Non-pigmented ciliary epithelial cell (primary cell): Measurements from ENCODE around the gene PAQR4.

Experiments
- DNase-seq: peaks from one replicate; pipeline ENCODE4 v3.0.0-alpha.2; 2010; ENCODE audit warnings: low read depth

Gene PAQR4

DNA sequence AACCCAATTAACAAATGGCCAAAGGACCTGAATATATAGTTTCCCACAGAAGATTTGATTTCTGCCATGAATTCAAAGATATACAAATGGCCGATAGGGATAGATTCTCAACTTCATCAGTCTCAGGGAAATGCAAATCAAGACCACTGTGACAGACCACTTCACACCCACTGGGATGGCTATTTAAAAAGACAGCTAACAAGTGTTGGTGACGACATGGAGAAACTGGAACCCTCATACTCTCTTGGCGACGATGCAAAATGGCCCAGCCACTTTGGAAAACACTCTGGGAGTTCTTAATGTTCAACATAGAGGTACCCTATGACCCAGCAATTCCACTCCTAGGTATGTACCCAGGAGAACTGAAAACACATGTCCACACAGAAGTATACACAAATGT lies 22.5 kb upstream of the PAQR4 start:
- DNase-seq = no peak

DNA sequence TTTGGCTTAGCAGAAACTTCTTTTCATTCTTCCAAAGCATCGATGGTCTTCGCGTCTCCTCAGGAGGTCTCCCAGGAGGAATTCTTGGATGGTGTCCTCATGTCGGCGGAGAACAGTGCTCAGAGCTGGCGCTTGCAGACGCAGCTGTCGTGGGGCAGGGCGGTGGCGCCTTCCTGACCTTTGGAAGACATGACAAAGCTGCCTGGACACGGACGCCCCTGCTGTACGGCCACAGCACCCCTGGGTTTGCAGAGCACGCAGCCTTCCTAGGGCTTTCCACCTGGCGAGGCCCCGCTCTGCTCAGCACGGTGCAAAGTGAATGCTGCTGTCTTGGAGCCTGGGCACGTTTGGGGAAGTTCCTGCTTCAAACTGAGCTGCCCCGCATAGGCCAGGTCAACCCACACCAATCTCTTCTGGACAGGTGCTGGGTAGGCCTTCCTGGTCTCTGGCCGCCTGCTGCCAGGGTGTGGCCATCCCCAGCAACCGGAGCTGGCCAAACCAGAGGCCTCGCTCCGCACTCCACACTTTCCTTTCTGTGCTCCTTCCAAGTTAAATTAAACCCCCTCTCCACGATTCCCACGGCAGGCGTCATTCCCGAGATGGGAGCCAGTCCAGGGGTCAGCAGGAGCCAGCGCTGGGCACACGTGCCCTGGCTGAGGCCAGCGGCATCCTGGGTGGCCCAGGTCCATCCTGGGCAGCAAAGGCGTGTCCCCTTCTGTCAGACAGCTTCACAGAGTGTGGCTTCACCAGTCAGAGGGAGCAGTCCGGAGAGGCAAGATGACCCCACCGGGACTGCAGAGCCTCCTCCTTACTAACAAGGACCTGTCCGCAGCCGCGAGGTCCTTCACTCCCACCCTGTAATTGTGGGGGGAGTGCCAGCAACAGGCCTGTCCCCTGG lies 20.1 kb upstream of the PAQR4 start:
- DNase-seq = no peak

- no peak for DNase-seq
These were observed 19.3 kb upstream of the PAQR4 start for GRCh38 chr16:2949705-2950352.

DNA sequence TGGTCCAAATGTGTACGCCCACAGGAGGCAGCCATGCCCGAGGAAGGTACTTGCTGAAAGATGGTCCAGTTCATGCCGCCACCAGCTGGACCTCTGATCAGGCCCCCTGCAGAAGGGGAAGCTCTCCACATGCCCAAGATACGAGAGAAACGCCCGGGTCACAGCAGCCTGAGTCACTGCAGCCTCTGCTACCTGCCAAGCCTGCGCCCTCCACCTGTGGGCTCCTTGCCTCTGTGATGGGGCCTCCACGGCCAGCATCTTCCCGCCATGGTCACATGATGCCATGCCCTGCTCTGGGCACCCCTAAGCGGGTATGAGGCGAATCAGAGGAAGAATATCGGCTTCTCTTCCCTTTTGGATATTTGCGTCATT lies 18.8 kb upstream of the PAQR4 start:
- no peak for DNase-seq

- DNase-seq = no peak
These were observed 18.4 kb upstream of the PAQR4 start for GRCh38 chr16:2950773-2951172.

GRCh38 chr16:2952679-2953078 lies 16.5 kb upstream of the PAQR4 start:
- no peak for DNase-seq

DNA sequence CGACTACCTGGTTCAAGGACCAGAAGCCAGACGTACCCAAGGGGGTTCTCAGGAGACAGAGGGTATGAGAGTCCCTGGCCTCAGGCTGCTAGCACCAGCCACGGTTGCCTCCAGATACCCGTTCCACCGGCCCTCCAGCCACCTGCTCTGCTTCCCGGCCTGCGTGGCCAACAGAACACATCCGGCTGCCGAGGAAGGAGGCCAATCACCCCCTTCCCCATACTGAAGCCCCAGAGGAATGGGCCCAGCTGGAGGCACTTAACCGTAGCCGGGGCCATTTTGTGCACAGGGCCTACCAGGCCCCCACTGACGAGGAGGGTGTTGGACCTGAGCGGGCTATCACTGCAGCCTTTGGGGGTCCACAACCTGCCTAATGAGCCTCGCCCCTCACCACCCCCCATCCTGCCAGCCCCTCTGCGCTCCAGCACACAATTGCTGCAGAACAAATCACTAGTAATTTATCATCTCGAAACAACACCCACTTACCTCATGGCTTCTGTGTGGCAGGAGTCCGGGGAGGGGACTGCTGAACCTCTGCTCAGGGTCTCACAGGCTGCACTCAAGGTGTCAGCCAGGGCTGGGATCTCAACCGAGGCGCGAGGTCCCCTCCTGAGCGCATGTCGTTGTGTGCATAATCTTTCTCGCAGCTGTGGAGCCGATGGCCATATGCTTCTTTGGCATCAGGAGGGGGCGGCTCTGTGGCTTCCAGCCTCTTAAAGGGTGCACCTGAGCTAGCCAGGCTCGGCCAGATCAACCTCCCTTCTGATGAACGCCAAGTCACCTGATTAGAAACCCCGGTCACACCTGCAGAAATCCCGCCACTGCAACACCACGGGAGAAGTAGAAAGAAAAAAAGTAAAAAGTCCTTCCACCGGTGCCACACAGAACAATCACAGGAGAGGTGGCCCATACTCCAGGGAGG lies 15.2 kb upstream of the PAQR4 start:
- no peak for DNase-seq

GRCh38 chr16:2954656-2955381 lies 14.3 kb upstream of the PAQR4 start:
- no peak for DNase-seq

DNA sequence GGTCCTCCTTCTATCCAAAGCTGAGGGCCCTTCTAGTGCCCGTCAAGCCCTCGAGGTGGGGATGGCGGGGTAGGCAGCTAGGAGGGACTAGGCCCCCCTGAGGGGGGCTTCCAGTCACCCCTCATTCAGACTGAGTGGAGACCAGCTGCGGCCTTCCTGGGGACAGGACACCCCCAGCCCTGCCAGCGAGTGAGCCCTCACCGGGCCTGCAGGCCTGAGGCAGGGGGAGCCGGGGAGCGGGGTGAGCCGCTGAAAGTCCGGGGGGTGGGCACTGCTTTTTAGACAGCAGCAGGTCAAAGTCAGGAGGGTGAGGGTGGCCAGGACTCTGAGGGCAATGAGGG lies 13.7 kb upstream of the PAQR4 start:
- DNase-seq = no peak

DNA sequence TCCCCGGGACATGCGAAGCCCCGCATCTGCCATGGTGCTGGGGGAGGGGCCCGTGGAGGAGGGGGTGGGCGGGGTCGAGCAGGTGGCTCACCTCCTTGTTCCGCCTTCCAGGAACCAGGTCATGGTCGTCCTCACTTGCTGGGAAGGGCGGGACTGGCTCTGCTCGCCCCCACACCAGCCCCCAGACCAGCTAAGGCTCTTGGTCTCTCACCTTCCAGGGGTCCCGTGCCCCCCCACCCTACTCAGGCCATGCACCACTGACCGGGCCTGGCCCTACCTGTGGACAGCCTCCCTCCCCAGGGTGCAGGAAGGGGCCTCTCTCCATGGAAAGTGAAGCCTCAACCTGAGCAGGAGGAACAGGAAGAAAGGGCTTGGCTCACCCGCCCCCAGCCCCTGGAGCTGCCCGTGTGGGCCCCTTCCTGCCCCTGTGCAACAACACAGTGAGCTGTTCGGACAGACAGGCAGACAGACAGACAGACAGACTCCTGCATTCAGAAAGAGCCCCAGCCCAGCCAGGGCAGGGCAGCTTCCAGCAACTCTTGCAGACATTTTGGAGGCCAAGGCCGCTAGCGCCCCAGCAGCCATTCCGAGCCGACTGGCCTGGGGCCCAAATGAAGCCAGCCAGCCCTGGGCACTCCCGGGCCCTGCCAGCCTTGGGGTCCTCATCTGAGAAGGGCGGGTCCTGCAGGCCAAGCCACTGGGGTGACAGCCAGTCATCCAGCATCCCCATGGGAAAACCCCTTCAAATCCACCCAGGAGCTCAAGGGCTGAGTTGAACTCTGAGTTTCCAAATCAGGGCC lies 13.2 kb upstream of the PAQR4 start:
- DNase-seq = no peak

GRCh38 chr16:2956579-2956956 lies 12.6 kb upstream of the PAQR4 start:
- no peak for DNase-seq

DNA sequence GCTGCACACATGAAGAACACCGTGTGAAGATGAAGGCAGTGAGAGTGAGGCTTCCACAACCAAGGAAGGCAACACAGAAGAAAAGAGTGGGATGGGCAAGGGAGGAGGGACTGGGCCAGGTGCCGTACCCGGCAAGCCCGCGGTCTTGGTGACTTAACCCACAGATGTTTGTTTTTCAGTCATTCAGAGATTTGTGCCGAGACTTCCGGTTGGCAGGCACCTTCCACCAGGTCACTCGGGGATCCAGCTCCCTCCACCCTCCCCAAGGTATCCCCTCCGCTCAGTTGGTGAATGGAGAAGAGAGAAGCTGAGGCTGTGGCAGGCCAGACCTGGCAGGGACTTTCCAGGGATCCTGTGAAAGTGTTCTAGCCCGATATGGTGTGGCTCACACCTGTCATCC lies 9.9 kb upstream of the PAQR4 start:
- DNase-seq = no peak

GRCh38 chr16:2960183-2961010 lies 8.8 kb upstream of the PAQR4 start:
- no peak for DNase-seq

GRCh38 chr16:2962334-2963073 lies 6.6 kb upstream of the PAQR4 start:
- DNase-seq = no peak

GRCh38 chr16:2963074-2963722 lies 6.0 kb upstream of the PAQR4 start:
- no peak for DNase-seq

DNA sequence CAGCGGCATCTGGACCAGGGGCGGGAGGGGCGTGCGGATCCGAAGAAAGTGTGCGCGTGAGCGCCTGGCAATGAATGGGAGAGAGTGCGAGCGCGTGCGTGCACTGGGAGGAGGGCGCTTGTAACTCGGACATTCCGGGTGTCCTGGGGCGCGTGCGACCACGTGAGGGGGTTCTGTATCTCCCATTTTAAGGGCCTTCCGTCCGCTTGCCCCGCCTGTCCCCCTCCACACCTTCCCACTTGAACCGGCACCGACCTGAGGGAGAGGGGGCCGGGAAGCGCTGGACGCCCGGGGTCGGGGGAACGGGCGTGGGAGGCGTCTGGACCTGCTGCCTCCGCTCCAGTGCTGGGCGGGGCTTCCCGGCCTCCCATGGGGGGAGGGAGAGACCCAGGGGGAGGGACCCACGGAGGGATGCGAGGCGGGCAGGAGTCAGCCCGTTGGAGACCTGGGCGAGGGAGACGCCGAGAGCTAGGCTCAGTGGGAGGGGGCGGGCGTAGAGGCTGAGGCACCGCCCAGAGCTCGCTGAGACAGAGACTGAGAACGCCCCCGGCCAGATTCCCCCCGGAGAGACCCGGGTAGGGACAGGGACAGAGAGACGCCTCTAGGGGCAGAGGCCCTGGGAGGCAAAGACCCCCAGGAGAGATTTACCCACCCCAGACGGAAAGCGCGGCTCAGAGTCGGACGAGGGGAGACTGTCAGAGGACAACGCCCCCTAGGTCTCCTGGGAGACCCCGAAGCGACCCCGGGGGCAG lies 5.2 kb upstream of the PAQR4 start, which contains the start of gene KREMEN2:
Gene KREMEN2 (plus strand): TSS at position 553 of the 752 bp plus-strand sequence. CDS start 246 bp downstream, outside the sequence.
- DNase-seq = no peak

DNA sequence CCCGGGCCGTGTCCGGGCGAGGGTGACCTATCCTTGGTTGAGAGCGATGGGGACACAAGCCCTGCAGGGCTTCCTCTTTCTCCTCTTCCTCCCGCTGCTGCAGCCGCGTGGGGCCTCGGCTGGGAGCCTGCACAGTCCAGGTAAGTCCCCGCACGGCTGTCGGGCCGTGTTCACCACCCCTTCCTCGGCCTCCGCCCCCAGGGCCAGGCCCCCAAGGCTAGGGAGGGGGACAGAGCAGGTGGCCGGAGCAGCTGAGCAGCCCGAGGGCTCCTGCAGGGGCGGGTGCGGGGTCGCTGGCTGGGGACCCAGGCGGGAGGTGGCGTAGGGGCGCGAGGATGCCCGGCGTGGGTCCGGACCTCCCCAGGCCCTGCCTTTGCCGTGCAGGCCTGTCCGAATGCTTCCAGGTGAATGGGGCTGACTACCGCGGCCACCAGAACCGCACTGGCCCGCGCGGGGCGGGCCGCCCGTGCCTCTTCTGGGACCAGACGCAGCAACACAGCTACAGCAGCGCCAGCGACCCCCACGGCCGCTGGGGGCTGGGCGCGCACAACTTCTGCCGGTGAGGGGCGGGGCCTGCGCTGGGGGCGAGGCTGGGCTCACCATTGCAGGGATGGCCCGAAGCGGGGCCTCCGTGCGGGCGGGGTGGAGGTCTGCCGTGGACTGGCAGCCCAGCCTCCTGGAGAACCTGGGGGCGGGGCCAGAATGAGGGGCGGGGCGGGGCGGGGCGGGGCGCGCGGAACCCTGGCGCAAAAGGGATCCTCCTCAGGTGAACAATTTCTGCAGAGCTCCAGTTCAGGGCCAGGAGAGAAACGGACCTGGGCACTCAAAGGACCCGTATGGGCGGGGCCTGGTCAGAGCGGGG lies 4.4 kb upstream of the PAQR4 start:
- no peak for DNase-seq
